GM21526 (cell line): ENCODE results near the gene ABCG5.

ENCODE experiments used
- ATAC-seq: cut with Tn5 transposase; IDR thresholded peaks from one replicate; pipeline ENCODE4 v1.9.1; 2021; ENCODE audit warnings: moderate library complexity; ENCODE audit not compliant: unreplicated experiment, low FRiP score

Gene ABCG5

GRCh38 chr2:43764086-43764705 is 74.4 kb downstream of the ABCG5 start:
- ATAC-seq, result no peak

- ATAC-seq, result no peak
Observed at GRCh38 chr2:43763091-43763490, 75.5 kb downstream of the ABCG5 start.
